Astrocyte (in vitro differentiated cells and primary cell): ENCODE data around the gene DUSP3. TPM values are rescaled to one million over a fixed set of nuclear protein-coding genes. Genes with fewer than 3 reads are reported as not detected.

Experiments
- DNase-seq: peaks from one replicate; pipeline ENCODE4 v3.0.0-alpha.2; 2010; ENCODE audit warnings: low read depth
- FAIRE-seq: peaks from 2 replicates; lab custom pipeline; 2011; peaks lifted over from hg19 to GRCh38; lab: Jason Lieb, UNC
- H2AFZ ChIP-seq: 2 replicates; pipeline ENCODE4 v1.6.0; 2012; ENCODE audit warnings: low read depth, low read length, inconsistent platforms
- H3K27ac ChIP-seq: 2 replicates; pipeline ENCODE4 v1.5.1; 2011; ENCODE audit warnings: low read depth, low read length, inconsistent platforms
- H3K27me3 ChIP-seq: 2 replicates; pipeline ENCODE4 v1.6.0; 2011; ENCODE audit warnings: low read length, inconsistent platforms; ENCODE audit not compliant: insufficient read depth
- H3K36me3 ChIP-seq: 2 replicates; pipeline ENCODE4 v1.5.1; 2011; ENCODE audit warnings: low read length, inconsistent platforms; ENCODE audit not compliant: insufficient read depth
- H3K4me1 ChIP-seq: 2 replicates; pipeline ENCODE4 v1.5.1; 2011; ENCODE audit warnings: low read length, inconsistent platforms; ENCODE audit not compliant: insufficient read depth
- H3K4me2 ChIP-seq: 2 replicates; pipeline ENCODE4 v1.6.0; 2012; ENCODE audit warnings: low read length, inconsistent platforms
- H3K4me3 ChIP-seq: 2 replicates; pipeline ENCODE4 v1.5.1; 2011; ENCODE audit warnings: low read depth, mild to moderate bottlenecking, low read length, inconsistent platforms; ENCODE audit not compliant: insufficient read depth
- H3K79me2 ChIP-seq: 2 replicates; pipeline ENCODE4 v1.6.0; 2012; ENCODE audit warnings: mild to moderate bottlenecking, low read length, inconsistent platforms; ENCODE audit not compliant: insufficient read depth
- H3K9ac ChIP-seq: 2 replicates; pipeline ENCODE4 v1.6.0; 2012; ENCODE audit warnings: mild to moderate bottlenecking, low read length, inconsistent platforms
- H3K9me3 ChIP-seq: 2 replicates; pipeline ENCODE4 v1.5.1; 2012; ENCODE audit warnings: low read depth, mild to moderate bottlenecking, low read length, inconsistent platforms; ENCODE audit not compliant: insufficient read depth
- H4K20me1 ChIP-seq: 2 replicates; pipeline ENCODE4 v1.6.0; 2012; ENCODE audit warnings: low read length, inconsistent platforms; ENCODE audit not compliant: insufficient read depth
- H3K27ac Mint-ChIP-seq: one replicate; pipeline ENCODE4 v1.8.0; 2021; ENCODE audit warnings: mild to moderate bottlenecking, mixed read lengths; ENCODE audit not compliant: unreplicated experiment
- H3K27me3 Mint-ChIP-seq: one replicate; pipeline ENCODE4 v1.8.0; 2021; ENCODE audit warnings: low read depth, mixed read lengths; ENCODE audit not compliant: unreplicated experiment
- H3K36me3 Mint-ChIP-seq: one replicate; pipeline ENCODE4 v1.8.0; 2021; ENCODE audit warnings: low read depth, mixed read lengths; ENCODE audit not compliant: unreplicated experiment
- H3K4me1 Mint-ChIP-seq: one replicate; pipeline ENCODE4 v1.8.0; 2021; ENCODE audit warnings: low read depth, mixed read lengths; ENCODE audit not compliant: unreplicated experiment
- H3K4me3 Mint-ChIP-seq: one replicate; pipeline ENCODE4 v1.8.0; 2021; ENCODE audit warnings: mild to moderate bottlenecking, moderate library complexity, mixed read lengths; ENCODE audit not compliant: unreplicated experiment
- H3K9me3 Mint-ChIP-seq: one replicate; pipeline ENCODE4 v1.8.0; 2021; ENCODE audit warnings: mild to moderate bottlenecking, mixed read lengths; ENCODE audit not compliant: unreplicated experiment
- CTCF ChIP-seq: IDR thresholded peaks from 2 replicates; pipeline ENCODE4 v1.5.1; 2011; ENCODE audit warnings: low read depth, mild to moderate bottlenecking, inconsistent platforms, low read length, moderate library complexity; ENCODE audit not compliant: insufficient read depth
- EZH2 ChIP-seq: IDR thresholded peaks from 2 replicates; pipeline ENCODE4 v1.6.1; 2012; ENCODE audit warnings: mild to moderate bottlenecking, low read length, inconsistent platforms; ENCODE audit not compliant: insufficient read depth
- total RNA-seq: library from RNA; stranded (reverse); gene quantifications from 2 replicates; pipeline ENCODE4 v1.2.1, GENCODE V29; 2021

Gene DUSP3
- total RNA-seq, 1 donor from 2014 or later = 71.6 TPM

- H3K9ac ChIP-seq = peak overlapping the region; percentile 6
- Mint-ChIP-seq H3K4me1 (peaks cover 26% of the 10 kb centered on the region), H3K27ac (peak overlapping the region; percentile 53), H3K27me3 (peaks cover 13% of the 10 kb centered on the region), H3K36me3 (no peaks in the 10 kb centered on the region), H3K9me3 (peaks cover 6% of the 10 kb centered on the region), H3K4me3 (peak overlapping the region; percentile 41)
- peak overlapping the region; percentile 20 for H2AFZ ChIP-seq
- H3K27me3 ChIP-seq = peaks cover 17% of the 10 kb centered on the region
- peak; percentile 48 for DNase-seq
- H4K20me1 ChIP-seq = no peaks in the 10 kb centered on the region
- no peak for TF ChIP-seq CTCF
- TF ChIP-seq EZH2 = no peak
- no peaks in the 10 kb centered on the region for H3K36me3 ChIP-seq
- no peak for FAIRE-seq
- peak overlapping the region; percentile 31 for H3K4me2 ChIP-seq
- no peaks in the 10 kb centered on the region for H3K9me3 ChIP-seq
- peaks cover 20% of the 10 kb centered on the region for H3K4me1 ChIP-seq
- no peak overlapping the region for H3K4me3 ChIP-seq
- no peak overlapping the region for H3K27ac ChIP-seq
- no peaks in the 10 kb centered on the region for H3K79me2 ChIP-seq
These were observed 38.2 kb downstream of the DUSP3 start for GRCh38 chr17:43740541-43740940.

- TF ChIP-seq EZH2 = no peak
- TF ChIP-seq CTCF = no peak
- H3K4me2 ChIP-seq = no peak overlapping the region
- no peak overlapping the region for H3K4me3 ChIP-seq
- H3K27me3 ChIP-seq = no peaks in the 10 kb centered on the region
- no peak overlapping the region for H3K27ac ChIP-seq
- H2AFZ ChIP-seq = no peak overlapping the region
- H3K9me3 ChIP-seq = no peaks in the 10 kb centered on the region
- no peaks in the 10 kb centered on the region for H3K79me2 ChIP-seq
- H3K4me1 Mint-ChIP-seq = peaks cover 33% of the 10 kb centered on the region
- no peaks in the 10 kb centered on the region for H3K36me3 ChIP-seq
- no peak for DNase-seq
- H3K4me3 Mint-ChIP-seq = no peak overlapping the region
- H3K27me3 Mint-ChIP-seq = no peaks in the 10 kb centered on the region
- H3K4me1 ChIP-seq = peaks cover 40% of the 10 kb centered on the region
- no peak overlapping the region for H3K27ac Mint-ChIP-seq
- H4K20me1 ChIP-seq = no peaks in the 10 kb centered on the region
- H3K9ac ChIP-seq = no peak overlapping the region
- no peaks in the 10 kb centered on the region for H3K36me3 Mint-ChIP-seq
- no peak for FAIRE-seq
- peaks cover 6% of the 10 kb centered on the region for H3K9me3 Mint-ChIP-seq
These were observed 41.1 kb downstream of the DUSP3 start for GRCh38 chr17:43737722-43738121.

GRCh38 chr17:43736389-43736788 lies 42.4 kb downstream of the DUSP3 start:
- no peak overlapping the region for H3K9ac ChIP-seq
- no peaks in the 10 kb centered on the region for H3K79me2 ChIP-seq
- no peaks in the 10 kb centered on the region for H3K27me3 ChIP-seq
- TF ChIP-seq CTCF (no peak), EZH2 (no peak)
- no peaks in the 10 kb centered on the region for H3K27me3 Mint-ChIP-seq
- H3K36me3 ChIP-seq = no peaks in the 10 kb centered on the region
- H2AFZ ChIP-seq = no peak overlapping the region
- no peak overlapping the region for H3K4me2 ChIP-seq
- no peaks in the 10 kb centered on the region for H4K20me1 ChIP-seq
- peak overlapping the region; percentile 8 for H3K4me3 Mint-ChIP-seq
- peaks cover 37% of the 10 kb centered on the region for H3K4me1 Mint-ChIP-seq
- H3K27ac Mint-ChIP-seq = no peak overlapping the region
- no peak overlapping the region for H3K27ac ChIP-seq
- H3K4me3 ChIP-seq = no peak overlapping the region
- no peak for FAIRE-seq
- peaks cover 3% of the 10 kb centered on the region for H3K9me3 Mint-ChIP-seq
- H3K4me1 ChIP-seq = peaks cover 42% of the 10 kb centered on the region
- H3K36me3 Mint-ChIP-seq = no peaks in the 10 kb centered on the region
- no peaks in the 10 kb centered on the region for H3K9me3 ChIP-seq
- DNase-seq = no peak
